OCI-LY7 (cell line): ENCODE measurements around the gene COX20.

Experiments used
- EZH2phosphoT487 ChIP-seq: fragments of 200-600 bp; sonication (generic); IDR thresholded peaks from 2 replicates; pipeline ENCODE4 v1.6.1; 2018; ENCODE audit warnings: low read depth, borderline replicate concordance, mild to moderate bottlenecking, mixed run types, antibody characterized with exemption, low read length, moderate library complexity, mixed read lengths
- TF ChIP-seq, protein P1 (sequence below): fragments of 200-600 bp; sonication (generic); conservative IDR thresholded peaks from 2 replicates; pipeline ENCODE4 v1.5.1; 2014; ENCODE audit warnings: mild to moderate bottlenecking, antibody characterized with exemption, low read length, moderate library complexity, mixed read lengths

DNA sequence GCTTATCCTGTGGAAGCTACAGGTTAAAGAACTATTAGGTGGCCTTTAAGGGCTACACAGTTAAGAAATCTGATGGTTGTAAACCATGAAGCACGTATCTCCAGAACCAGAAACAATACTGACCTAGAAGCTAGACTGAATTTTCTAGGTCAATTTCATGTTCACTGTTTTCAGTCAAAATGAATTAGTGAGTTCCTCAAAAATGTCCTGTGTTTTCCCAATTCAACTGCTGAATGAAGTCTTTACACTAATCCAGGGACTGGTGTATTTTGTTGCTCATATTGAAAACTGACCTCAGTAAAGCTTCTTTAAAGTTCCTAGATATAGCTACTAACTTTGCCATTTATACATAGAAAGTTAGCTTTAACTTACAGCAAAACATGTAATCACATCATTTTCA is 22.9 kb downstream of the COX20 start:
- TF ChIP-seq EZH2phosphoT487, result no peak
- TF ChIP-seq, protein P1, sequence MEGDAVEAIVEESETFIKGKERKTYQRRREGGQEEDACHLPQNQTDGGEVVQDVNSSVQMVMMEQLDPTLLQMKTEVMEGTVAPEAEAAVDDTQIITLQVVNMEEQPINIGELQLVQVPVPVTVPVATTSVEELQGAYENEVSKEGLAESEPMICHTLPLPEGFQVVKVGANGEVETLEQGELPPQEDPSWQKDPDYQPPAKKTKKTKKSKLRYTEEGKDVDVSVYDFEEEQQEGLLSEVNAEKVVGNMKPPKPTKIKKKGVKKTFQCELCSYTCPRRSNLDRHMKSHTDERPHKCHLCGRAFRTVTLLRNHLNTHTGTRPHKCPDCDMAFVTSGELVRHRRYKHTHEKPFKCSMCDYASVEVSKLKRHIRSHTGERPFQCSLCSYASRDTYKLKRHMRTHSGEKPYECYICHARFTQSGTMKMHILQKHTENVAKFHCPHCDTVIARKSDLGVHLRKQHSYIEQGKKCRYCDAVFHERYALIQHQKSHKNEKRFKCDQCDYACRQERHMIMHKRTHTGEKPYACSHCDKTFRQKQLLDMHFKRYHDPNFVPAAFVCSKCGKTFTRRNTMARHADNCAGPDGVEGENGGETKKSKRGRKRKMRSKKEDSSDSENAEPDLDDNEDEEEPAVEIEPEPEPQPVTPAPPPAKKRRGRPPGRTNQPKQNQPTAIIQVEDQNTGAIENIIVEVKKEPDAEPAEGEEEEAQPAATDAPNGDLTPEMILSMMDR, result no peak
